ENCODE results near the gene SLC1A4. TPM values are rescaled to one million over a fixed set of nuclear protein-coding genes. Genes with fewer than 3 reads are reported as not detected.

Gene SLC1A4
- total RNA-seq, 1 donor from 2014 or later = 139 TPM

GRCh38 chr2:64943387-64944150 lies 45.6 kb upstream of the SLC1A4 start:
- TF ChIP-seq CTCF (IDR thresholded peaks at IDR 0.05) = no peak
- no peak for DNase-seq (ENCODE audit: low spot score)
- no peak overlapping the region for H3K27ac Mint-ChIP-seq (ENCODE audit: unreplicated experiment)

GRCh38 chr2:64944484-64944883 lies 44.7 kb upstream of the SLC1A4 start:
- peaks cover 3% of the 10 kb centered on the region for H3K4me1 Mint-ChIP-seq (ENCODE audit: low read depth)
- no peak for TF ChIP-seq CTCF (IDR thresholded peaks at IDR 0.05)
- no peaks in the 10 kb centered on the region for H3K9me3 Mint-ChIP-seq (ENCODE audit: low read depth)
- no peak for DNase-seq (ENCODE audit: low spot score)
- H3K4me3 Mint-ChIP-seq (ENCODE audit: unreplicated experiment) = no peak overlapping the region
- H3K27me3 Mint-ChIP-seq (ENCODE audit: low read depth) = no peaks in the 10 kb centered on the region
- H3K36me3 Mint-ChIP-seq (ENCODE audit: low read depth) = no peaks in the 10 kb centered on the region
- no peak overlapping the region for H3K27ac Mint-ChIP-seq (ENCODE audit: unreplicated experiment)

More at GRCh38 chr2:64943387-64944150, 45.6 kb upstream of the SLC1A4 start:
- Mint-ChIP-seq H3K27me3 (ENCODE audit: low read depth) (no peaks in the 10 kb centered on the region), H3K4me1 (ENCODE audit: low read depth) (peaks cover 3% of the 10 kb centered on the region), H3K36me3 (ENCODE audit: low read depth) (no peaks in the 10 kb centered on the region), H3K4me3 (ENCODE audit: unreplicated experiment) (no peak overlapping the region), H3K9me3 (ENCODE audit: low read depth) (no peaks in the 10 kb centered on the region)

- no peak for DNase-seq (ENCODE audit: low spot score)
- Mint-ChIP-seq H3K27me3 (ENCODE audit: low read depth) (no peaks in the 10 kb centered on the region), H3K9me3 (ENCODE audit: low read depth) (no peaks in the 10 kb centered on the region), H3K4me1 (ENCODE audit: low read depth) (peaks cover 8% of the 10 kb centered on the region), H3K27ac (ENCODE audit: unreplicated experiment) (no peak overlapping the region), H3K36me3 (ENCODE audit: low read depth) (no peaks in the 10 kb centered on the region), H3K4me3 (ENCODE audit: unreplicated experiment) (no peak overlapping the region)
- no peak for TF ChIP-seq CTCF (IDR thresholded peaks at IDR 0.05)
Measured at GRCh38 chr2:64945973-64946768, 43.0 kb upstream of the SLC1A4 start.

GRCh38 chr2:64946769-64947247 lies 42.4 kb upstream of the SLC1A4 start:
- DNase-seq (ENCODE audit: low spot score) = no peak
- H3K9me3 Mint-ChIP-seq (ENCODE audit: low read depth) = no peaks in the 10 kb centered on the region
- H3K4me3 Mint-ChIP-seq (ENCODE audit: unreplicated experiment) = no peak overlapping the region
- H3K4me1 Mint-ChIP-seq (ENCODE audit: low read depth) = peaks cover 11% of the 10 kb centered on the region
- H3K36me3 Mint-ChIP-seq (ENCODE audit: low read depth) = no peaks in the 10 kb centered on the region
- H3K27me3 Mint-ChIP-seq (ENCODE audit: low read depth) = no peaks in the 10 kb centered on the region
- no peak overlapping the region for H3K27ac Mint-ChIP-seq (ENCODE audit: unreplicated experiment)
- no peak for TF ChIP-seq CTCF (IDR thresholded peaks at IDR 0.05)

- Mint-ChIP-seq H3K36me3 (ENCODE audit: low read depth) (no peaks in the 10 kb centered on the region), H3K27me3 (ENCODE audit: low read depth) (no peaks in the 10 kb centered on the region), H3K4me3 (ENCODE audit: unreplicated experiment) (no peak overlapping the region), H3K4me1 (ENCODE audit: low read depth) (peaks cover 14% of the 10 kb centered on the region), H3K9me3 (ENCODE audit: low read depth) (no peaks in the 10 kb centered on the region), H3K27ac (ENCODE audit: unreplicated experiment) (no peak overlapping the region)
- no peak for TF ChIP-seq CTCF (IDR thresholded peaks at IDR 0.05)
- DNase-seq (ENCODE audit: low spot score) = no peak
Measured at GRCh38 chr2:64947885-64948284, 41.3 kb upstream of the SLC1A4 start.

Measured in chondrocyte (in vitro differentiated cells).